Activated naive CD4-positive, alpha-beta T cell treated with anti-CD3 and anti-CD28 coated beads, Interleukin-2, amount 50 U/mL, for 24 hours (primary cell): ENCODE results near the gene KIF5B.
"Not testable (repeated sequence)": the region's sequence is repeated elsewhere in the genome, so short reads cannot be mapped to it uniquely, and the experiment has no call there.

Experiments used
- H3K27ac Mint-ChIP-seq: one replicate; pipeline ENCODE4 v1.8.0; 2021; ENCODE audit warnings: mild to moderate bottlenecking, mixed read lengths
- H3K27me3 Mint-ChIP-seq: one replicate; pipeline ENCODE4 v1.8.0; 2021; ENCODE audit warnings: mixed read lengths
- H3K36me3 Mint-ChIP-seq: one replicate; pipeline ENCODE4 v1.8.0; 2021; ENCODE audit warnings: mixed read lengths
- H3K4me1 Mint-ChIP-seq: one replicate; pipeline ENCODE4 v1.8.0; 2021; ENCODE audit warnings: mixed read lengths
- H3K4me3 Mint-ChIP-seq: one replicate; pipeline ENCODE4 v1.8.0; 2021; ENCODE audit warnings: mild to moderate bottlenecking, mixed read lengths
- H3K9me3 Mint-ChIP-seq: one replicate; pipeline ENCODE4 v1.8.0; 2021; ENCODE audit warnings: mixed read lengths

Gene KIF5B

DNA sequence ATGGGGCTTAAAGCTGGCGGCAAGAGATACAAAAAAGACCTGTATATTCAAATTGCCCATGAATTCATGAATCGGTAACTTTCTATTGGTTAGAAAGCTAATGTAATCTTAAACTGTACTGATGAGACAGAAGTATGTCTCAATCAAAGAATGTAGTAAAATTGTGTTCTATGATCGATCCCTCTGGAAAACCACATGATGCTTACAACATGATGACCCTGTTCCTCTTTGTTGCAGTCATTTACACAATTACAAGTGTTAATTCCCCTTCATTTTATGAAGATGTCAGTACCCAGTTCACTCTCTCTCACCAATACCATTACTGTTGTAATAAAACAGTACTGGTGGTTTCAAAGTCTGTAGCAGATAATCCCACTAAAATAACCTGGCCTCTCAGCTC is 10.1 kb downstream of the KIF5B start:
- Mint-ChIP-seq H3K36me3 (peaks cover 34% of the 10 kb centered on the region), H3K27ac (no peak overlapping the region), H3K9me3 (no peaks in the 10 kb centered on the region), H3K4me1 (peaks cover 97% of the 10 kb centered on the region), H3K27me3 (no peaks in the 10 kb centered on the region), H3K4me3 (no peak overlapping the region)

DNA sequence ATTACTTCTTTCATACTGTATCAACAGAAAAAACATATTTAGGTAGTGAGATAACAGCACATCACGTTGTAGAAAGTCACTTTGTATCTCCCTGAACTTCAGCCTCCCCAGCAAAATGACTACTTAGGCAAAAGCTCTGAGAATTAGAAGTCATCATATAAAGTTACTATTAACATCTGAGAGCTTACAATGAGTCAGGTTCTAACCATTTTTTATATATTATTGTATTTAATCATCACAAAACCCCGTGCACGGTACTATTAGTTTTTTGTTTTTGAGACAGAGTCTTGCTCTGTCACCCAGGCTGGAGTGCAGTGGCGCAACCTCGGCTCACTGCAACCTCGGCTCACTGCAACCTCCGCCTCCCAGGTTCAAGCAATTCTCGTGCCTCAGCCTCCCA is 13.5 kb downstream of the KIF5B start:
- H3K27me3 Mint-ChIP-seq, result not testable (repeated sequence)

DNA sequence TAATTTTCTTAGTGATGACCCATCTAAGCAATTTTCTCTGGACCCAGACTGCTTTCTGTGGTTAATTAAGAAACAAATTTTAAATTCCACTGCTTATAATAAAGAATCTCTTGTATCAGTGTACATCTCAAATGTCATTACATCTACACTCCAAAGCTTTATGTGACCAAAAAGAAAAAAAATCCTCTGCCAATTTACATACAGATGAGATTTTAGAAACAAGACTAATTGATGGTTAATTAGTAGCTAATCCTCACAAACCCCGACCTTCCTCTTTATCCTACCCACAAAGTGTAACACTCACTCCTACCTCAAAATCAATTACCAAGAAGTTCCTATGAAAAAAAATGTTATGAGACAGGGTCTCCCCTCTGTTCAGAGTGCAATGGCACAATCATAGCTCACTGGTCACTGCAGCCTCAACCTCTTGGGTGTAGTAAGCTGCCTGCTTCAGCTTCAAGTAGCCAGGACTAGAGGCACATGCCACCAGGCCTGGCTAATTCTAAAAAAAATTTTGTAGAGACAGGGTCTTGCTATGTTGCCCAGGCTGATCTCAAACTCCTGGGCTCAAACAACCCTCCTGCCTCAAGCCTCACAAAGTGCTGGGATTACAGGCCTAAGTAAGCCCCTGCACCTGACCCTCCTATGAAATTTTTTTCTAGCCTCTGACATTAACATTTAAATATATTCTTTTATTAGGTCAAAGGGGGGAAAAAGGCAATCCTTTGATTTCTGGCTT is 14.8 kb downstream of the KIF5B start:
- Mint-ChIP-seq H3K9me3 (no peaks in the 10 kb centered on the region), H3K36me3 (peaks cover 28% of the 10 kb centered on the region), H3K4me1 (peaks cover 66% of the 10 kb centered on the region), H3K27me3 (no peaks in the 10 kb centered on the region), H3K4me3 (peak overlapping the region; percentile 28), H3K27ac (peak overlapping the region; percentile 27)

More for the DNA sequence above, 13.5 kb downstream of the KIF5B start:
- peaks cover 35% of the 10 kb centered on the region for H3K36me3 Mint-ChIP-seq
- H3K4me3 Mint-ChIP-seq, result peak overlapping the region; percentile 1
- H3K4me1 Mint-ChIP-seq, result peaks cover 75% of the 10 kb centered on the region
- H3K9me3 Mint-ChIP-seq, result not testable (repeated sequence)
- H3K27ac Mint-ChIP-seq, result peak overlapping the region; percentile 90

DNA sequence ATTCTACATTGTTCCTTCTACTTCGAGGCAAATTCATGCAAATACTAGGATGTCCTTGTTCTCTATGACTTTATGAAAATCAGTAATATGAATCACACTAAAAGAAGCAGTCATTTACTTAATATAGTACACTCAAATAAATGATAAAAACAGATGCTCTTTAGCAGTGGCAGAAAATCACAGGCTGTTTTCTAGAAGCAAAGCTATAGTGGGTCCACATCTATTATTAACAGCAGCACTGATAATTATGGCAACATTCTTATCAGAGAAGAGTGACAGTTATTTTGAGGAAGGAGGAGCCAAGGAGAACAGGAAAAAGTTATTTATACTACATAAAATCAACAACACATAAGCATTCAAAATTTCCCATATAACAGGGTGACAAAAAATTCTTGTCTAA is 16.5 kb downstream of the KIF5B start:
- peak overlapping the region; percentile 70 for H3K27ac Mint-ChIP-seq
- no peak overlapping the region for H3K4me3 Mint-ChIP-seq
- peaks cover 49% of the 10 kb centered on the region for H3K4me1 Mint-ChIP-seq
- peaks cover 17% of the 10 kb centered on the region for H3K36me3 Mint-ChIP-seq
- H3K9me3 Mint-ChIP-seq, result no peaks in the 10 kb centered on the region
- H3K27me3 Mint-ChIP-seq, result no peaks in the 10 kb centered on the region

DNA sequence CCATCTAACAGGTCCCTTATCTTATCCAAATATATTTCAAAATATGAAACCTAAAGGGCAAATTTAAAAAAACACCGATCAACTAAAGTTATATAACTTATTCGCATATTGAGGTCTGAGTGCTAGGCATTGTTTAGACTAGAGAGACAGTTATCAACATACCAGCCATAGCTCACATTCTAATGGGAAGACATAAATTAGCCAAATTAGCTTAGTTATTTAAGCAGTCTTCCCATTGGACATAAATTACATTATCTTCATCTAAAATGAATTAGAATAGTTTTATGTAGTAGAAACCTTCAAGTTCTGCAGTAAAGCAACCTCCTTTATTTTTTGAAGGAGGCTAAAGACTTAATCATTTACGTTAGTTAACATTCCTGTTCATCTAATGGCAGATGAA is 17.4 kb downstream of the KIF5B start:
- peaks cover 40% of the 10 kb centered on the region for H3K4me1 Mint-ChIP-seq
- no peaks in the 10 kb centered on the region for H3K27me3 Mint-ChIP-seq
- H3K4me3 Mint-ChIP-seq, result no peak overlapping the region
- H3K9me3 Mint-ChIP-seq, result no peaks in the 10 kb centered on the region
- H3K36me3 Mint-ChIP-seq, result peaks cover 12% of the 10 kb centered on the region
- H3K27ac Mint-ChIP-seq, result no peak overlapping the region

DNA sequence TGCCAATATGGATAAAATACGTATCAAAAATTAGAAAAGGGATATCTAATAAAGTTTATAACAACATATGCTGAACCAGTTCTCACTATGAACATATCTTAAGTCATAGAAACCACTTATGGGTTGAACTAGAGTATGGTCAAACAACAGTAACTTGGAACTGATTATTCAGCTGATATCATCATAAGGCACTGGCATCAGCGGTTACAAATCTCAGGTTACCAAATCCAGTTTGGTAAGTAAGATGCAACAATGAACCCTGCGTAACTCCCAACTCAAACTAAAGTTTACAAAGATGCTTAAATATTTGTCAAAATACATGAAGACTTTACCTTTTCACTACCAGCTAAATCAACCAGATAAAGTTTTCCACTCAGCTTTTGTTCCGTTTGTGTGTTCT is 19.3 kb downstream of the KIF5B start:
- H3K4me3 Mint-ChIP-seq, result no peak overlapping the region
- H3K9me3 Mint-ChIP-seq, result no peaks in the 10 kb centered on the region
- peaks cover 14% of the 10 kb centered on the region for H3K36me3 Mint-ChIP-seq
- H3K4me1 Mint-ChIP-seq, result peaks cover 28% of the 10 kb centered on the region
- no peaks in the 10 kb centered on the region for H3K27me3 Mint-ChIP-seq
- peak overlapping the region; percentile 35 for H3K27ac Mint-ChIP-seq

DNA sequence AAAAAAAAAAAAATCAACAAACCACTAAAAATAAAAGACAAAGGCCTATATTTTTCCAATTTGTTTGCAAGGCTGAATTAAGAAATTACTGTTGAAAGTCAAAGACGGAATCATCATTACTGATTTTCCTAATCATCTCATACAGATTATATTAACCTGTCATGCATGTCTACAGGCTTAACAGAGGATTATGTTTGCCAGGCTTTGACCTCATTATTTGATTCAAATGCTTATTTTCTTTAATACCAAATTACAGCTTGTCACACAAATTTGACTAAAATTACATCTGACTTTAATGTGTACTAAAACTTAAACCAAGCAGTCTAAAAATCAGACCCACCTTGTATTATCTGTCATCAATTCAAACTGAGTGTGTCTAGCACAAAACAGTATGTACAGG is 21.2 kb downstream of the KIF5B start:
- H3K4me3 Mint-ChIP-seq, result no peak overlapping the region
- no peaks in the 10 kb centered on the region for H3K27me3 Mint-ChIP-seq
- H3K27ac Mint-ChIP-seq, result no peak overlapping the region
- peaks cover 14% of the 10 kb centered on the region for H3K4me1 Mint-ChIP-seq
- H3K9me3 Mint-ChIP-seq, result no peaks in the 10 kb centered on the region
- H3K36me3 Mint-ChIP-seq, result peaks cover 16% of the 10 kb centered on the region

DNA sequence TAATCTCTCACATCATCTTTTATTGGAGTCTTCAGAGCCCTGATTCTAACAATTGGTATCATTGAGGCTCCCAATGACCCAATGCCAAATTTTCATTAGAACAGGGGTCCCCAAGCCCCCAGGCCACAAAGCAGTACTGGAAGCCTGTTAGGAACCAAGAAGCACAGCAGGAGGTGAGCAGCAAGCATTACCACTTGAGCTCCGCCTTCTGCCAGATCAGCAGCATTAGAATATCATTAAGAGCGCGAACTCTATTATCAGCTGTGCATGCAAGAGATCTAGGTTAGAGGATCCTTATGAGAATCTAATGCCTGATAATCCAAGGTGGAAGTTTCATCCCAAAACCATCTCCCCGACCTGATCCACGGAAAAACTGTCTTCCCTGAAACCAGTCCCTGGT is 23.1 kb downstream of the KIF5B start:
- H3K4me3 Mint-ChIP-seq, result no peak overlapping the region
- H3K9me3 Mint-ChIP-seq, result no peaks in the 10 kb centered on the region
- H3K4me1 Mint-ChIP-seq, result peaks cover 14% of the 10 kb centered on the region
- H3K27ac Mint-ChIP-seq, result no peak overlapping the region
- H3K36me3 Mint-ChIP-seq, result peaks cover 19% of the 10 kb centered on the region
- no peaks in the 10 kb centered on the region for H3K27me3 Mint-ChIP-seq

DNA sequence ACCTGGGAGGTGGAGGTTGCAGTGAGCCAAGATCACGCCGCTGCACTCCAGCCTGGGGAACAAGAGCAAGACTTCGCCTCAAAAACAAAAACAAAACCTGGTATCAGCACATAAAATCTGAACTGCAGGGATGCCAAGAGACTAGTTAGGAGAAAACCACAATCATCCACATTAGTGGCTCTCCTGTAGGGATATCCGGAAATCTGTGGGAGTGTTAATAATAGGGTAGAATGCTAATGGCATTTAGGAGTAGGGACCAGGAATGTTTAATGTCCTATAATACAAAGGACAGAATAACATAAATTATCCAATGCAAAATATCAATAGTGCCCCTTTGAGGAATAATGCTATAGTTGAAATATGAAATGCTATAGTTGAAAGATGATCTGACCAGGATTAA is 24.3 kb downstream of the KIF5B start:
- H3K36me3 Mint-ChIP-seq, result peaks cover 15% of the 10 kb centered on the region
- no peaks in the 10 kb centered on the region for H3K9me3 Mint-ChIP-seq
- H3K27me3 Mint-ChIP-seq, result no peaks in the 10 kb centered on the region
- peaks cover 14% of the 10 kb centered on the region for H3K4me1 Mint-ChIP-seq
- peak overlapping the region; percentile 43 for H3K27ac Mint-ChIP-seq
- no peak overlapping the region for H3K4me3 Mint-ChIP-seq

DNA sequence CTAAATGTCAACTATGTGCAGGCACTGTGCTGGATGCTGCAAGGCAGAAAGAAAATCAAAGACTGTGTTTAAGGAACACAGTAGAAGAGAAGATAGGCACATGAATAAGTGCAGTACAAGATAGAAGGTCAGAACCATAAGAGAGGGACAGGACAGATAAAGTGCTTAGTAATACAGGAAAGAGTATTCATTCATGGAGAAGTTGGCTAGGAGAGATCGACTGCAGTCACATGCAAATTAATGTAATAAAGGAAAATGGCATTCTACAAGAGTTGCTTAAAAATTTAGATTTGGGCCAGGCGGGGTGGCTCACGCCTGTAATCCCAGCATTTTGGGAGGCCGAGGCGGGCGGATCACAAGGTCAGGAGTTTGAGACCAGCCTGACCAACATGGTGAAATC is 24.8 kb downstream of the KIF5B start:
- Mint-ChIP-seq H3K27ac (no peak overlapping the region), H3K9me3 (no peaks in the 10 kb centered on the region), H3K36me3 (peaks cover 15% of the 10 kb centered on the region), H3K4me1 (peaks cover 10% of the 10 kb centered on the region), H3K27me3 (no peaks in the 10 kb centered on the region), H3K4me3 (no peak overlapping the region)

DNA sequence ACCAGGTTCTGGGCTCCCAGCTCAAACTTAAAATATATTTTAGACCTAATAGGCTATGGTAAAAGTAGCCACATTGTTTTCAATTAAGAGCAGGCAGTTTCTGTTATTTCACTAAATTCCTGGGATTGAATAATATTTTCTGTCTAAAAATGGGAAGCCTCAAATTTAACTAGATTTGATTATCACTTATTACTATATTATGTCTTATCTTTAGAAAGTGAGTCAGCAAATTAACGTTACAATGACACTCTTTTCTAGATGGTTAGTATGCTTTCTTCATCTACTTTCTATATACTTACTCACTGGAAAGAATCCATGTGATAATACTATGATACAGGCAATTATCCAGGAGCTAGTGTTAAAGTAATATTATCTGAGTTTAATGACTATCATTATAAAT is 27.5 kb downstream of the KIF5B start:
- peaks cover 20% of the 10 kb centered on the region for H3K36me3 Mint-ChIP-seq
- H3K4me3 Mint-ChIP-seq, result no peak overlapping the region
- H3K27me3 Mint-ChIP-seq, result no peaks in the 10 kb centered on the region
- no peaks in the 10 kb centered on the region for H3K9me3 Mint-ChIP-seq
- H3K4me1 Mint-ChIP-seq, result peaks cover 10% of the 10 kb centered on the region
- peak overlapping the region; percentile 46 for H3K27ac Mint-ChIP-seq

DNA sequence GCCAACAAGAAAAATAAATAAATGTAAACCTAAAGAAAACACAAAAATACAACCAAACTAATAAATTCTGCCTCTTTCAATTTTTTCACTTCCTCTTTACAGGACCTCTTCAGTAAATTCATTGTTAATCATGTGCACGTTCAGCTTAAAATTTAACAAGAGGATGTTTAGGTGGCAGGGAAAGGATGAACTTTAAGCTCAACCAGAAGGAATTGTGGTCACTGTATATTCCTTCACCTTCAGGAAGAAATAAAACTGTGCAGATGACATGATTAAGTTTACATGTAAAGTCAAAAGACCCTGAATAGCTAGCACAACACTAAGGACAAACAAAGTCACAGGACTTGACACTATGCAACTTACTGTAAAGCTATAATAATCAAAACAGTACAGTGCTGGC is 33.0 kb downstream of the KIF5B start:
- Mint-ChIP-seq H3K36me3 (peaks cover 17% of the 10 kb centered on the region), H3K4me1 (peaks cover 4% of the 10 kb centered on the region), H3K4me3 (no peak overlapping the region), H3K9me3 (no peaks in the 10 kb centered on the region), H3K27ac (peak overlapping the region; percentile 62), H3K27me3 (no peaks in the 10 kb centered on the region)

DNA sequence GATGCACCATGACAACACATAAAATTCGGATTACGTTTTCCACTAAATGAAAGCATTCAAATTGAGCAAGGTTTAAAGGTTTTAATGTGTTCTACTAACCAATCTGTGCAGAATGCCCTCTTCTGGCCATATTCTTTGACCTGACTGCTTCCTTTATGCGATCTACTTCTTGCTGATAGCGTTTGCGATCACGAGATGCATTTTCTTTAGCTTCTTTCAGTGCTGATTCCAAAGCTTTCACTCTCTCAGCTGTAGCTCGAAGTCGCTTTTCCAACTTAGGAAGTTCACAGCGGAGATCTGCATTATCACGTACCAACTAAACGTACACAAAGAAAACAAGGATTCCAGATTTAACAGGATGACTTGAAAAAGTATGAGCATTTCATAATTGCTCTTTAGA is 39.2 kb downstream of the KIF5B start:
- H3K4me1 Mint-ChIP-seq, result no peaks in the 10 kb centered on the region
- H3K27ac Mint-ChIP-seq, result no peak overlapping the region
- no peaks in the 10 kb centered on the region for H3K9me3 Mint-ChIP-seq
- H3K27me3 Mint-ChIP-seq, result no peaks in the 10 kb centered on the region
- no peak overlapping the region for H3K4me3 Mint-ChIP-seq
- H3K36me3 Mint-ChIP-seq, result peaks cover 13% of the 10 kb centered on the region

DNA sequence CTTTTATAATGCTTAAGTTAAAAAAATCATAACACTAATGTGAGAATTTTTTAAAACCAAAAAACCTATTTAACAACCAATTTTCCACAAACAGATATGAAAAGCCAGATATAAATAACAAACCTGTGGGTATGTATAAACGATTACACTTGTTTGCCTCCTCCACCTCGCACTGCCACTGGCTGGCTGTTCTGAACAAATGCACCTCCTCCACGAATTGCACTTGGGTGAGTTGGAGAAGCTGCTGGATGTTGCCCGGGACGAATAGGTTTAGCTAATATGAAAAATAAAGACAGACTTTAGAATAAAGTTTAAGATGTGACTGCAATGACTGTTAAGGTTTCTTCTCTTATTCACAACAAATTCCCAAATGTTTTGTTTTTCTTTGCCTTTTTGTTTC is 40.8 kb downstream of the KIF5B start:
- Mint-ChIP-seq H3K4me1 (no peaks in the 10 kb centered on the region), H3K36me3 (peaks cover 16% of the 10 kb centered on the region), H3K27ac (peak overlapping the region; percentile 76), H3K9me3 (no peaks in the 10 kb centered on the region), H3K4me3 (no peak overlapping the region), H3K27me3 (no peaks in the 10 kb centered on the region)

DNA sequence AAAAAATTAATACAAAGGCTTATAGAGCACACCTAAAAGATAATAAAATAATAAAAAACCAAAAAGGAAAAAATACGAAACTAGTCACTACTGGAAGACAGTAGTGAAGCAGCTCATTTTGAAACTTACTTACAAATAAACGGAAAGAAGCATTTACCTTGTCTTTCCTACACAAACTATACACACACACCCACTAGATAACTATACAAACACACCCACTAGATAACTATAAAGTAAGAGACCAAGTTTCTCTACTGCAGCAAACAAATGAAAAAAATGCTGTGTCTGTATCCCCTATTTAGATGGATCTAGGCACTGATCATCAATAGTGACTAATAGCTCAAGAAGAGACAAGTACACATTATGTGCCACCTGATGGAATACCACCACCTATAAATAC is 49.2 kb downstream of the KIF5B start:
- peaks cover 11% of the 10 kb centered on the region for H3K4me1 Mint-ChIP-seq
- H3K4me3 Mint-ChIP-seq, result no peak overlapping the region
- no peaks in the 10 kb centered on the region for H3K27me3 Mint-ChIP-seq
- H3K27ac Mint-ChIP-seq, result peak overlapping the region; percentile 76
- H3K9me3 Mint-ChIP-seq, result no peaks in the 10 kb centered on the region
- peaks cover 4% of the 10 kb centered on the region for H3K36me3 Mint-ChIP-seq

DNA sequence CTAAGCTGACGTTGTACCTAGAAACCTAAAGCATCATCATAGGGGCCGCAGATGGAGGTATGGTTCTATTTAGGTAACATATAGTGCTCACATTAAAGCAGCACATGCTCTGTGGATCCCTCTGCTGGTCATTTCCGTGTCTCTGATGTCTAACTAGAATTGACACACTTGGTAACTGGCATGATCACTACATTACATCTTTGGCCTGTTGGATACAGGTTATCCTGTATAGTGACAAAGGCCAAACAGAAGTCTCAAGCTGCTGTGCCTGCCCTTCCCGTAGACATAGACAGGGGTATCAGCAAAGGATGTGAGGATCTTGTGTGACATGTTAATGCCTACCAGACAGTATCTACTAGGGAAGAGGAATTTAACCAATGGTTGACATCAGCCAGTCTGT is 51.2 kb downstream of the KIF5B start:
- Mint-ChIP-seq H3K4me1 (peaks cover 18% of the 10 kb centered on the region), H3K36me3 (no peaks in the 10 kb centered on the region), H3K4me3 (no peak overlapping the region), H3K27me3 (no peaks in the 10 kb centered on the region), H3K9me3 (no peaks in the 10 kb centered on the region), H3K27ac (no peak overlapping the region)

DNA sequence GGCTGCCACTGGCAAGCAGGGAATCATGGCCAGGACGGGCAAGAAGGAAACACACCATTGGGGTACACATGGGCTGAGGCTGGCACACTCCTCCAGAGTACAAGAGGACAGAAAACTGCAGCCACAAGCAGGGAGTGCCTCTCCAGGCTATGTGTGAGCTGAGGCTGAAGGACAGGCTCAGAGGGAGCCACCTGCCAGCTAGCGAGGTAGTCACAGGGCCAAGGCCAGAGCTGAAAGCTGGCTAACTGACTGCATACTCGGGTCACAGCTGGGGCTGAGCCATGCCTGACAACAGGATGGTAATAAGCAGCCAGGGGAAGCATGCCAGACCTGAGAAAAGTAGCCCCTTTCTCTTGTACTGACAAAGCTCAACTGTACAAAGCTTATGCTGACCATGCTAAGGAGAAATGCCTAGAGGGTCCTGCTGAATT is 52.0 kb downstream of the KIF5B start:
- Mint-ChIP-seq H3K4me1 (peaks cover 21% of the 10 kb centered on the region), H3K36me3 (no peaks in the 10 kb centered on the region), H3K4me3 (no peak overlapping the region), H3K27me3 (no peaks in the 10 kb centered on the region), H3K27ac (no peak overlapping the region), H3K9me3 (no peaks in the 10 kb centered on the region)
